ENCODE results near the gene FSTL3.

- TF ChIP-seq POLR2A (IDR thresholded peaks at IDR 0.05; ENCODE audit: low read depth, low read length) = no peak
- no peak for TF ChIP-seq POLR2AphosphoS5 (IDR thresholded peaks at IDR 0.05; ENCODE audit: low read depth, low read length)
- no peak for TF ChIP-seq POU2F2 (IDR thresholded peaks at IDR 0.05; ENCODE audit: low read depth, low read length)
- no peak for TF ChIP-seq TAF1 (IDR thresholded peaks at IDR 0.05; ENCODE audit: low read depth, low read length)
Measured at GRCh38 chr19:641702-642101, 34.5 kb upstream of the FSTL3 start.
